LHCN-M2 (cell line): ENCODE results near the gene MAOA. TPM values are rescaled to one million over a fixed set of nuclear protein-coding genes. Genes with fewer than 3 reads are reported as not detected.
A peak's percentile ranks its signal among the peaks of the same experiment; 100 is the strongest.
"Not testable (repeated sequence)": the region's sequence is repeated elsewhere in the genome, so short reads cannot be mapped to it uniquely, and the experiment has no call there.

Experiments used
- DNase-seq: peaks from one replicate; pipeline ENCODE4 v3.0.0-alpha.2; 2012; ENCODE audit warnings: low read depth
- total RNA-seq: library from RNA; depleted of rRNA; stranded (reverse); fragments of >200 nt; gene quantifications from 2 replicates; pipeline ENCODE4 v1.2.3, GENCODE V29; 2014

MAOA gene
- total RNA-seq, 1 experiment from 2014 or later = 5.0 TPM

- no peak for DNase-seq
Observed at GRCh38 chrX:43663173-43663572, 7.1 kb downstream of the MAOA start.

- no peak for DNase-seq
Observed at GRCh38 chrX:43664258-43664657, 8.2 kb downstream of the MAOA start.

GRCh38 chrX:43664708-43665107, 8.6 kb downstream of the MAOA start:
- DNase-seq = no peak

- no peak for DNase-seq
Observed at GRCh38 chrX:43666311-43666912, 10.3 kb downstream of the MAOA start.

- DNase-seq = not testable (repeated sequence)
Observed at GRCh38 chrX:43675965-43676628, 20.0 kb downstream of the MAOA start.

GRCh38 chrX:43676971-43677572, 21.0 kb downstream of the MAOA start:
- peak; percentile 35 for DNase-seq

- no peak for DNase-seq
Observed at GRCh38 chrX:43677993-43678392, 21.9 kb downstream of the MAOA start.

- DNase-seq = no peak
Observed at GRCh38 chrX:43679058-43679457, 23.0 kb downstream of the MAOA start.

- peak; percentile 41 for DNase-seq
Observed at GRCh38 chrX:43679778-43680177, 23.7 kb downstream of the MAOA start.

- no peak for DNase-seq
Observed at GRCh38 chrX:43682726-43683125, 26.6 kb downstream of the MAOA start.

GRCh38 chrX:43685221-43685620, 29.1 kb downstream of the MAOA start:
- DNase-seq = no peak

- no peak for DNase-seq
Observed at GRCh38 chrX:43688586-43688985, 32.5 kb downstream of the MAOA start.

GRCh38 chrX:43693602-43694406, 37.7 kb downstream of the MAOA start:
- peak; percentile 12 for DNase-seq

GRCh38 chrX:43699475-43699874, 43.4 kb downstream of the MAOA start:
- no peak for DNase-seq

GRCh38 chrX:43702079-43702524, 46.0 kb downstream of the MAOA start:
- DNase-seq = no peak

- DNase-seq = no peak
Observed at GRCh38 chrX:43702660-43703059, 46.6 kb downstream of the MAOA start.

GRCh38 chrX:43703211-43703791, 47.2 kb downstream of the MAOA start:
- DNase-seq = peak; percentile 59

- DNase-seq = no peak
Observed at GRCh38 chrX:43706786-43707370, 50.8 kb downstream of the MAOA start.

GRCh38 chrX:43707812-43708548, 51.9 kb downstream of the MAOA start:
- DNase-seq = peak; percentile 55

GRCh38 chrX:43716144-43716543, 60.0 kb downstream of the MAOA start:
- no peak for DNase-seq

- DNase-seq = no peak
Observed at GRCh38 chrX:43716696-43717095, 60.6 kb downstream of the MAOA start.
